K562 (cell line): Measurements from ENCODE around the gene CCKAR. TPM values are rescaled to one million over a fixed set of nuclear protein-coding genes. Genes with fewer than 3 reads are reported as not detected.

Source experiments
- ZNF408 ChIP-seq: fragments of 250-450 bp; sonication (Bioruptor Pico); IDR thresholded peaks from 2 replicates; pipeline ENCODE4 v1.4.0; 2020; ENCODE audit warnings: low read depth, mild to moderate bottlenecking, moderate library complexity
- polyA plus RNA-seq, 8 experiments: library from polyadenylated mRNA; depleted of rRNA in 4 of 8; stranded (reverse) in 5 of 8; unstranded in 3 of 8; fragments of >200 nt; fragmentation: Nextera tagmentation in 2 of 8; fragmentation: Illumina TruSeq in 1 of 8; extraction: Ambion mirVana in 2 of 8; extraction: Trizol in 1 of 8; gene quantifications; 2 replicates each; pipeline versions ENCODE4 v1.2.1 to v1.2.3, GENCODE V29; 2011 to 2014; ENCODE audit warnings: inconsistent platforms in 1 of 8, missing spikeins in 1 of 8
- total RNA-seq, 7 experiments: library from RNA; depleted of rRNA in 6 of 7; stranded (reverse); fragments of >200 nt in 6 of 7; fragmentation: Illumina TruSeq in 2 of 7; extraction: Trizol in 2 of 7; gene quantifications; 2 replicates each; pipeline versions ENCODE4 v1.2.1 to v1.2.3, GENCODE V29; 2011 to 2021; ENCODE audit warnings: low replicate concordance in 1 of 7
- TF ChIP-seq, protein P1 (sequence below): fragments of 450-650 bp; IDR thresholded peaks from 2 replicates; pipeline ENCODE4 v1.7.1; 2018; ENCODE audit warnings: mild to moderate bottlenecking, low read depth; ENCODE audit not compliant: partially characterized antibody
- TF ChIP-seq, protein P2 (sequence below), 2 experiments: fragments of 450-650 bp in 1 of 2; IDR thresholded peaks; 2 replicates each; pipeline ENCODE4 v1.6.1; 2011 to 2017; ENCODE audit warnings: low read depth in 2 of 2, antibody characterized with exemption in 1 of 2, borderline replicate concordance in 1 of 2, low read length in 1 of 2, mild to moderate bottlenecking in 1 of 2, mixed read lengths in 1 of 2; ENCODE audit not compliant: control insufficient read depth in 1 of 2
- TF ChIP-seq, protein P3 (sequence below): sonication (generic); formaldehyde crosslinking; IDR thresholded peaks from 2 replicates; pipeline ENCODE4 v1.8.0; 2022; ENCODE audit warnings: missing genetic modification reagents, mild to moderate bottlenecking, borderline replicate concordance

CCKAR gene
- total and polyA plus RNA-seq, 9 of the 15 experiments (the other 6 are each of a cell fraction or from before 2014, with no cell fraction given): not detected

DNA sequence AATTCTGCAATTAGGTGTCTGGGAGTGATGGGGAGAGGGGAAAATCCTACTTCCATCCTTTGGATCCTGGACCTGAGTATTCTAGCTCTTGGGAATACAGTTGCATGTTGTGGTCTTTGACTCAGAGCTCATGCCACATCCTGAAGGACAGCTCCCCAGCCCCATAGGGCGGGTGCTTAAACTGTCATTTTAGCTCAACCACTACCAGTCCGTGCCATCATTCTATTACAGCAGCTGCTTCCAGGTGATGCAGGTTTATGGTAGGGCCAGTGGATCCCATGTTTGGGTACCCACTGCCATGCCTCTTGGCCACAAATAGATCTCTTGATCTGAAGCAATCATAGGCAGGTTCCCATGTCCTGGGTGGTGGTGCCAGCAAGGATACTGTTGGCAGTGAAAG is 34.7 kb downstream of the CCKAR start (continued):
- TF ChIP-seq, protein P1, sequence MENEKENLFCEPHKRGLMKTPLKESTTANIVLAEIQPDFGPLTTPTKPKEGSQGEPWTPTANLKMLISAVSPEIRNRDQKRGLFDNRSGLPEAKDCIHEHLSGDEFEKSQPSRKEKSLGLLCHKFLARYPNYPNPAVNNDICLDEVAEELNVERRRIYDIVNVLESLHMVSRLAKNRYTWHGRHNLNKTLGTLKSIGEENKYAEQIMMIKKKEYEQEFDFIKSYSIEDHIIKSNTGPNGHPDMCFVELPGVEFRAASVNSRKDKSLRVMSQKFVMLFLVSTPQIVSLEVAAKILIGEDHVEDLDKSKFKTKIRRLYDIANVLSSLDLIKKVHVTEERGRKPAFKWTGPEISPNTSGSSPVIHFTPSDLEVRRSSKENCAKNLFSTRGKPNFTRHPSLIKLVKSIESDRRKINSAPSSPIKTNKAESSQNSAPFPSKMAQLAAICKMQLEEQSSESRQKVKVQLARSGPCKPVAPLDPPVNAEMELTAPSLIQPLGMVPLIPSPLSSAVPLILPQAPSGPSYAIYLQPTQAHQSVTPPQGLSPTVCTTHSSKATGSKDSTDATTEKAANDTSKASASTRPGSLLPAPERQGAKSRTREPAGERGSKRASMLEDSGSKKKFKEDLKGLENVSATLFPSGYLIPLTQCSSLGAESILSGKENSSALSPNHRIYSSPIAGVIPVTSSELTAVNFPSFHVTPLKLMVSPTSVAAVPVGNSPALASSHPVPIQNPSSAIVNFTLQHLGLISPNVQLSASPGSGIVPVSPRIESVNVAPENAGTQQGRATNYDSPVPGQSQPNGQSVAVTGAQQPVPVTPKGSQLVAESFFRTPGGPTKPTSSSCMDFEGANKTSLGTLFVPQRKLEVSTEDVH: no peak
- TF ChIP-seq, protein P2, sequence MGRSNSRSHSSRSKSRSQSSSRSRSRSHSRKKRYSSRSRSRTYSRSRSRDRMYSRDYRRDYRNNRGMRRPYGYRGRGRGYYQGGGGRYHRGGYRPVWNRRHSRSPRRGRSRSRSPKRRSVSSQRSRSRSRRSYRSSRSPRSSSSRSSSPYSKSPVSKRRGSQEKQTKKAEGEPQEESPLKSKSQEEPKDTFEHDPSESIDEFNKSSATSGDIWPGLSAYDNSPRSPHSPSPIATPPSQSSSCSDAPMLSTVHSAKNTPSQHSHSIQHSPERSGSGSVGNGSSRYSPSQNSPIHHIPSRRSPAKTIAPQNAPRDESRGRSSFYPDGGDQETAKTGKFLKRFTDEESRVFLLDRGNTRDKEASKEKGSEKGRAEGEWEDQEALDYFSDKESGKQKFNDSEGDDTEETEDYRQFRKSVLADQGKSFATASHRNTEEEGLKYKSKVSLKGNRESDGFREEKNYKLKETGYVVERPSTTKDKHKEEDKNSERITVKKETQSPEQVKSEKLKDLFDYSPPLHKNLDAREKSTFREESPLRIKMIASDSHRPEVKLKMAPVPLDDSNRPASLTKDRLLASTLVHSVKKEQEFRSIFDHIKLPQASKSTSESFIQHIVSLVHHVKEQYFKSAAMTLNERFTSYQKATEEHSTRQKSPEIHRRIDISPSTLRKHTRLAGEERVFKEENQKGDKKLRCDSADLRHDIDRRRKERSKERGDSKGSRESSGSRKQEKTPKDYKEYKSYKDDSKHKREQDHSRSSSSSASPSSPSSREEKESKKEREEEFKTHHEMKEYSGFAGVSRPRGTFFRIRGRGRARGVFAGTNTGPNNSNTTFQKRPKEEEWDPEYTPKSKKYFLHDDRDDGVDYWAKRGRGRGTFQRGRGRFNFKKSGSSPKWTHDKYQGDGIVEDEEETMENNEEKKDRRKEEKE (IDR thresholded peaks at IDR 0.05; ENCODE audit: borderline replicate concordance in 1 of 2, control insufficient read depth in 1 of 2, low read depth in 2 of 2, low read length in 1 of 2): no peak
- no peak for TF ChIP-seq ZNF408
- TF ChIP-seq, protein P3, sequence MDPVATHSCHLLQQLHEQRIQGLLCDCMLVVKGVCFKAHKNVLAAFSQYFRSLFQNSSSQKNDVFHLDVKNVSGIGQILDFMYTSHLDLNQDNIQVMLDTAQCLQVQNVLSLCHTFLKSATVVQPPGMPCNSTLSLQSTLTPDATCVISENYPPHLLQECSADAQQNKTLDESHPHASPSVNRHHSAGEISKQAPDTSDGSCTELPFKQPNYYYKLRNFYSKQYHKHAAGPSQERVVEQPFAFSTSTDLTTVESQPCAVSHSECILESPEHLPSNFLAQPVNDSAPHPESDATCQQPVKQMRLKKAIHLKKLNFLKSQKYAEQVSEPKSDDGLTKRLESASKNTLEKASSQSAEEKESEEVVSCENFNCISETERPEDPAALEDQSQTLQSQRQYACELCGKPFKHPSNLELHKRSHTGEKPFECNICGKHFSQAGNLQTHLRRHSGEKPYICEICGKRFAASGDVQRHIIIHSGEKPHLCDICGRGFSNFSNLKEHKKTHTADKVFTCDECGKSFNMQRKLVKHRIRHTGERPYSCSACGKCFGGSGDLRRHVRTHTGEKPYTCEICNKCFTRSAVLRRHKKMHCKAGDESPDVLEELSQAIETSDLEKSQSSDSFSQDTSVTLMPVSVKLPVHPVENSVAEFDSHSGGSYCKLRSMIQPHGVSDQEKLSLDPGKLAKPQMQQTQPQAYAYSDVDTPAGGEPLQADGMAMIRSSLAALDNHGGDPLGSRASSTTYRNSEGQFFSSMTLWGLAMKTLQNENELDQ (CRISPR knock-in tag): no peak
